Kidney (tissue), 14 donors: ENCODE results near the gene THBS2. TPM values are rescaled to one million over a fixed set of nuclear protein-coding genes. Genes with fewer than 3 reads are reported as not detected.

Experiments used
- DNase-seq, 5 donors: peaks; one replicate each; pipeline ENCODE4 v3.0.0-alpha.2; 2013 to 2020
- FAIRE-seq: peaks from 2 replicates; lab custom pipeline; 2012; peaks lifted over from hg19 to GRCh38; lab: Jason Lieb, UNC
- H3K27ac ChIP-seq, 2 donors: one replicate each; pipeline ENCODE4 v1.7.0; 2013; ENCODE audit warnings: low read depth in 2 of 2, low read length in 2 of 2, inconsistent platforms in 1 of 2
- H3K27me3 ChIP-seq: one replicate; pipeline ENCODE4 v1.7.1; 2013; ENCODE audit warnings: low read length, inconsistent platforms; ENCODE audit not compliant: control insufficient read depth, insufficient read depth
- H3K36me3 ChIP-seq, 3 donors: one replicate each; pipeline versions ENCODE4 v1.7.0 to v1.7.1; 2013; ENCODE audit warnings: low read length in 3 of 3, control low read depth in 1 of 3, inconsistent platforms in 1 of 3; ENCODE audit not compliant: insufficient read depth in 3 of 3, control insufficient read depth in 2 of 3
- H3K4me1 ChIP-seq, 3 donors: one replicate each; pipeline versions ENCODE4 v1.7.0 to v1.7.1; 2013; ENCODE audit warnings: low read length in 3 of 3, inconsistent platforms in 1 of 3, low read depth in 1 of 3; ENCODE audit not compliant: control insufficient read depth in 2 of 3, insufficient read depth in 2 of 3
- H3K4me3 ChIP-seq, 3 donors: one replicate each; pipeline versions ENCODE4 v1.7.0 to v1.8.1; 2013; ENCODE audit warnings: low read length in 3 of 3, control low read depth in 1 of 3, inconsistent platforms in 1 of 3
- H3K9ac ChIP-seq, 3 donors: one replicate each; pipeline versions ENCODE4 v1.7.0 to v1.7.1; 2013; ENCODE audit warnings: low read length in 3 of 3, control low read depth in 1 of 3, inconsistent platforms in 1 of 3
- H3K9me3 ChIP-seq, 3 donors: one replicate each; pipeline versions ENCODE4 v1.7.0 to v1.7.1; 2013; ENCODE audit warnings: low read length in 3 of 3, control low read depth in 1 of 3, inconsistent platforms in 1 of 3; ENCODE audit not compliant: control insufficient read depth in 2 of 3, insufficient read depth in 1 of 3
- intact Hi-C: fragments of 100-400 bp; cut with DNase I; formaldehyde crosslinking; loops from one replicate; pipeline ENCODE4 v1.11.1; 2022
- polyA plus RNA-seq: library from polyadenylated mRNA; stranded (reverse); fragments of 350-450 nt; fragmentation: Illumina TruSeq; extraction: RNeasy Lipid Tissue Mini Kit (QIAGEN cat#74804); gene quantifications from one replicate; pipeline ENCODE4 v1.2.3, GENCODE V29; 2014; ENCODE audit warnings: low read depth, low replicate concordance; ENCODE audit not compliant: insufficient read depth
- total RNA-seq: library from RNA; stranded (reverse); fragmentation: NEBNext Ultra II Directional; extraction: Animal tissue kit (Norgen Biotek cat#: 25700); gene quantifications from one replicate; pipeline ENCODE4 v1.2.1, GENCODE V29; 2021
- TF ChIP-seq, protein P1 (sequence below): IDR thresholded peaks from 3 replicates; pipeline ENCODE4 v1.5.1; 2012; ENCODE audit warnings: mild to moderate bottlenecking, moderate library complexity, borderline replicate concordance; ENCODE audit not compliant: insufficient read depth; ENCODE audit errors: extremely low read depth
- donor health status: control.
- donor health status: control.
- donor health status: control.
- donor health status: control.
- donor health status: control.
- donor health status: DM: yes; HTN: yes; CAD: no.
- donor health status: Normal renal cell carcinoma (clear cell type).

Gene THBS2
- total and polyA plus RNA-seq, 2 donors from 2014 or later: 2.7 to 33.4 TPM

DNA sequence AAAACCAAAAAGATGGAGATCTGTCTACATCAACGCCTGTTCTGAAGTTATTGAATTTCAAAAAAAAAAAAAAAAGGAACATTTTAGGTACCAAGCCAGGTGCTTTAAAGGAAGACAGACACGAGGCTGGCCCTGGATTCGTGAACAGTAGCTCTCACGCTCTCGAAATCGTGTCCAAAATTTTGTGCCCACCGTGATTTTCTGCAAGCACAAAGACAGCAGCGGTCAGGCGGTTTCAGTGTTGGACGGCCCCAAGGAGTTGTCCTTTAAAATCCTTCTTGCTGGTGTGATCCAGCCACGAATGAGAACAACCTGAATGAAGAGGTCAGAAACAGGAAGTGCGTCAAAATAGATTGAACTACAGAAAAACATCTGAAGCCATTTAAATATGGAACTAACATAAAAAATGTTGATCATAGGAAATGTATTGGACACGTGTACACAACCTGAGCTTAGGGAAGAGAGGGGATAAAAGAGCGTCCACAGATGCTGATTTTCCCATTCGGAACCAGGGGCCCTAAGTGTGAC, 78.2 kb downstream of the THBS2 start:
- no peaks in the 10 kb centered on the region for H3K9me3 ChIP-seq
- TF ChIP-seq, protein P1, sequence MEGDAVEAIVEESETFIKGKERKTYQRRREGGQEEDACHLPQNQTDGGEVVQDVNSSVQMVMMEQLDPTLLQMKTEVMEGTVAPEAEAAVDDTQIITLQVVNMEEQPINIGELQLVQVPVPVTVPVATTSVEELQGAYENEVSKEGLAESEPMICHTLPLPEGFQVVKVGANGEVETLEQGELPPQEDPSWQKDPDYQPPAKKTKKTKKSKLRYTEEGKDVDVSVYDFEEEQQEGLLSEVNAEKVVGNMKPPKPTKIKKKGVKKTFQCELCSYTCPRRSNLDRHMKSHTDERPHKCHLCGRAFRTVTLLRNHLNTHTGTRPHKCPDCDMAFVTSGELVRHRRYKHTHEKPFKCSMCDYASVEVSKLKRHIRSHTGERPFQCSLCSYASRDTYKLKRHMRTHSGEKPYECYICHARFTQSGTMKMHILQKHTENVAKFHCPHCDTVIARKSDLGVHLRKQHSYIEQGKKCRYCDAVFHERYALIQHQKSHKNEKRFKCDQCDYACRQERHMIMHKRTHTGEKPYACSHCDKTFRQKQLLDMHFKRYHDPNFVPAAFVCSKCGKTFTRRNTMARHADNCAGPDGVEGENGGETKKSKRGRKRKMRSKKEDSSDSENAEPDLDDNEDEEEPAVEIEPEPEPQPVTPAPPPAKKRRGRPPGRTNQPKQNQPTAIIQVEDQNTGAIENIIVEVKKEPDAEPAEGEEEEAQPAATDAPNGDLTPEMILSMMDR: no peak
- intact Hi-C loops: no loop called here
- no peak for FAIRE-seq
- DNase-seq: no peak
- no peak overlapping the region for H3K27ac ChIP-seq
- no peaks in the 10 kb centered on the region for H3K4me1 ChIP-seq
- H3K36me3 ChIP-seq: no peaks in the 10 kb centered on the region
- no peaks in the 10 kb centered on the region for H3K27me3 ChIP-seq
- H3K4me3 ChIP-seq: no peak overlapping the region
- H3K9ac ChIP-seq: no peak overlapping the region

DNA sequence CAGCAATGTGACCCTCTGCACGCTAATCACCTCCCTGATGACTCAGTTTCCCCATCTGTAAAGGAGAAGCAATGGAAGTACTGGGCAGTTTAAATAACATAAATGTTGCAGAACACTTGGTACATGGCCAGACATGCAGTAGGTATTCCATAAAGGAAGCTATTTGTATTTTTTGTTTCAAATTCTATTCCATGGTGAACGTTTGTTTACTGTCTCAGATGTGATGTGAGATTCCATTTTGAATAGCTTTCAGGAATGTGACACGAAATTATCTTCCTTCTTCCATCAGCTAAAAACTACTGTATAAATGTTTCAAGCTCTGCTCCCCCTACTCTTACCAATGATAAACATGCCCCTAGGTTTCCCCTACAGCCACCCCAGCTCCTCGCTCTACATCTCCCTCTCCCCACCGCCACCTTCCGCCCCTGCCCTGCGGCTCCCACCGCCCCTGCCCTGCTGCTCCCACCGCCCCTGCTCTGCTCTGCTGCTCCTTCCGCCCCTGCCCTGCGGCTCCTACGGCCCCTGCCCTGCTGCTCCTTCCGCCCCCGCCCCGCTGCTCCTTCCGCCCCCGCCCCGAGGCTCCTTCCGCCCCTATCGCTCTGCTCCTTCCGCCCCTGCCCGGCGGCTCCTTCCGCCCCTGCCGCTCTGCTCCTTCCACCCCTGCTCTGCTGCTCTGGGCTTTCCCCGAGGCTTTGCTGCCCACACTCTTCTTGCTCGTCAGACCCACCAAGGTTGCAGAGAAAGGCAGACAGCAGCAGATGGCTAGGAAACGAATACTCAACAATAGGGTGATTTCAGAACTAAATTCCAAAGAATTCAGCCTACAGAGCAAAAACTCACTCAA, 78.9 kb downstream of the THBS2 start:
- Histone ChIP-seq H3K36me3 (no peaks in the 10 kb centered on the region), H3K9me3 (no peaks in the 10 kb centered on the region), H3K9ac (no peak overlapping the region), H3K4me3 (no peak overlapping the region), H3K27ac (no peak overlapping the region), H3K4me1 (no peaks in the 10 kb centered on the region), H3K27me3 (no peaks in the 10 kb centered on the region)
- DNase-seq (peak in 3 of 5 donors; percentile 10 to 44 (median 13)), FAIRE-seq (no peak)
- intact Hi-C loops: no loop called here
- TF ChIP-seq, protein P1: no peak

DNA sequence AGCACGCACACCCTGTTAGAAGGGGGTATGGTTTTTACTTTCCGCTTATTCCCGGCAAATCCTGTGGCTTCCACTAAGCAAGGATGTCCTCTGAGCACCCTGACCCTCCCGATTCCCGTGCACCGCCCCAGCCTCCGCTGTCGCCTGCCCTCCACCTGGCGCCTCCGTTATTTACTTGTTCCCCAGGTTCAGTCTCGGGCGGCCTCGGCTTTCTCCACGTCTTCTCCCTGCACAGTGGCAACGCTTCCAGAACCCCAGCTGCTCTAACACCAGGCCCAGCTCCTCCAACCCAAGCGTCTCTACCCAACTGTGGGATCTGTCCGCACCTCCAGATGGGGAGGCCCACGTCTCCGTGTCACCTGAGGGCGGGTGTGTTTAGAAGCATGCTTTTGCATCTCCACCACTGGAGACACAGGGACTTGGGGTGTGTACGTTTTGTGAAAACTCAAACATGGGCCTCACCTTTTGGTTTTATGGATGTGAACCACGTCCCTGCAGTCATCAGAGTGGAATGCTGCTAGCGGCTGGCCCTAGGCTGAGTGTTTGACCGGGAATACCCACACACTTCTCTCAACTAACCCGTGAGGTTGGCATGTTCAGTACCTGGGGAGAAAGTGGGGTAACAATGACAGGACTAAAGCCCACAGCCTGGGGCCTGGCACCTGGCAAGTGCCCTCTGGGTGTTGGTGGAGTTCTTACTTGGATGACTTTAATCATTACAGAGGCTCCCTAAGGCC, 79.9 kb downstream of the THBS2 start:
- Histone ChIP-seq H3K9me3 (no peaks in the 10 kb centered on the region), H3K9ac (no peak overlapping the region), H3K27me3 (no peaks in the 10 kb centered on the region), H3K4me3 (no peak overlapping the region), H3K36me3 (no peaks in the 10 kb centered on the region), H3K4me1 (no peaks in the 10 kb centered on the region), H3K27ac (no peak overlapping the region)
- intact Hi-C loops: no loop called here
- FAIRE-seq (no peak), DNase-seq (peak in 2 of 5 donors; percentile 8 to 63)
- TF ChIP-seq, protein P1: no peak
